IPS-18c (cell line): Measurements from ENCODE around the gene TBL1XR1.

Source experiments
- H3K4me3 ChIP-seq: 2 replicates; pipeline ENCODE4 v1.7.0; 2013; ENCODE audit warnings: low read depth, mild to moderate bottlenecking, low read length, moderate library complexity; ENCODE audit not compliant: insufficient read depth
- H3K9me3 ChIP-seq: one replicate; pipeline ENCODE4 v1.6.1; 2013; ENCODE audit warnings: mild to moderate bottlenecking, low read length, moderate library complexity; ENCODE audit not compliant: control insufficient read depth, insufficient read depth

The TBL1XR1 gene

GRCh38 chr3:176992565-176992964 is 204.7 kb downstream of the TBL1XR1 start:
- H3K4me3 ChIP-seq, result no peak overlapping the region

DNA sequence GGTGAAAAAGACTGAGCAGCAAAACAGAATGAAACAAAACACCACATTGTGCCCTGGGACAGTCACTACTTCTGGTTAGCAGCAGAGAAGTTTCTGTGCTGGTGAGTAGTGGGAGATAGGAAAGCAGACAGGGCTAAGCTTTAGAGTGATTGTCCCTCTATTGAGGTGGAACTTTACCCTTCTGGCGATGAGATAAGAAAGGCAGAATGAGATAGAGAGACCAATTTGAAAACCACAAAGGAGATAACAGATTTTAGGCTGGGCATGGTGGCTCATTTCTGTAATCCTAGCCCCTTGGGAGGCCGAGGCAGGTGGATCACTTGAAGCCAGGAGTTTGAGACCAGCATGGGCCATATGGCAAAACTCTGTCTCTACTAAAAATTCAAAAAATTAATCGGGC is 208.5 kb downstream of the TBL1XR1 start:
- H3K9me3 ChIP-seq, result no peaks in the 10 kb centered on the region
- no peak overlapping the region for H3K4me3 ChIP-seq

More at GRCh38 chr3:176992565-176992964, 204.7 kb downstream of the TBL1XR1 start:
- H3K9me3 ChIP-seq, result no peaks in the 10 kb centered on the region

DNA sequence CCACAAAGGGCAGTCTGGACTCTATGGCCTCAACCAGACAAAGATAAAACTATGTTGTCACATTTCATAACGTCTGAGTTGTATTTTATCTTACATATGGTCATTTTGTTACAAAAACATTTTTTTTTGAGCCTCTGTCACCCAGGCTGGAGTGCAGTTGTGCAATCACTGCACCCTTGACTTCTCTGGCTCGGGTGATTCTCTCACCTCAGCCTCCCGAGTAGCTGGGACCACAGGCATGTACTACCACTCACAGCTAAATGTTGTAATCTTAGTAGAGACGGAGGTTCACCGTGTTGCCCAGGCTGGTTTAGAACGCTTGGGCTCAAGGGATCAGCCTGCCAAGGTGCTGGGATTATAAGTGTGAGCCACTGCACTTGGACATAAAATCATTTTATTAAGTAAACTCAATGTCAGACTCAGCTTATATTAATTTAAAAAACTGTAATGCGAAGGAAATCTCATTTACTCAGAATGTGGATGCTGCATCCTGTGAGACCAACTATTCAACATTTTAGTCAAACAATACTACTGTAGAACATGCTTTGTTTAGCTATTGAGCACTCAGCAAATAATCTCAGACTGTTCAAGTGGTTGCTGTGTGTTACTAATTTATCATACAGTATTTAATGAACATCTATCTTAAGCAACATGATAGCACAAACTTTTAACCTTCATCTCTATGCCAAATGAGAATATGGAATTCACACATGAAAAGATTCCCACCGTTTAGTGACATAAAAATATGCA is 209.2 kb downstream of the TBL1XR1 start:
- Histone ChIP-seq H3K4me3 (no peak overlapping the region), H3K9me3 (no peaks in the 10 kb centered on the region)

GRCh38 chr3:176978441-176978840 is 218.8 kb downstream of the TBL1XR1 start:
- Histone ChIP-seq H3K9me3 (peaks cover 2% of the 10 kb centered on the region), H3K4me3 (no peak overlapping the region)

GRCh38 chr3:176977331-176977730 is 220.0 kb downstream of the TBL1XR1 start:
- H3K4me3 ChIP-seq, result no peak overlapping the region
- H3K9me3 ChIP-seq, result peaks cover 2% of the 10 kb centered on the region

GRCh38 chr3:176976586-176976985 is 220.7 kb downstream of the TBL1XR1 start:
- H3K4me3 ChIP-seq, result no peak overlapping the region
- peaks cover 2% of the 10 kb centered on the region for H3K9me3 ChIP-seq

DNA sequence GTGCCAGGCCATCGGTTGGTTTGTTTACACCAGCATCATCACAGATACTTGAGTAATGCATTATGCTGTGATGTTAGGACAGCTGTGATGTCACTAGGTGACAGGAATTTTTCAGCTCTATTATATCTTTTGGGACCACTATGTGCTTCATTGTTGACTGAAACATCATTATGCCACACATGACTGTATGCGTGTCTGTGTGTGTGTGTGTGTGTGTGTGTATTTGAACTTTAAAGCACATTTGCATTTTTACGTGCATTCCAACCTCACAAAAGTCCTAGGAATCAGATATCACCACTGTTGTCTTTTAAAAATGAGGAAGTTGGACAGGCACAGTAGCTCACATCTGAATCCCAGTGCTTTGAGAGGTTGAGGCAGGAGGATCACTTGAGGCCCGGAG is 223.0 kb downstream of the TBL1XR1 start:
- Histone ChIP-seq H3K4me3 (no peak overlapping the region), H3K9me3 (peaks cover 2% of the 10 kb centered on the region)

DNA sequence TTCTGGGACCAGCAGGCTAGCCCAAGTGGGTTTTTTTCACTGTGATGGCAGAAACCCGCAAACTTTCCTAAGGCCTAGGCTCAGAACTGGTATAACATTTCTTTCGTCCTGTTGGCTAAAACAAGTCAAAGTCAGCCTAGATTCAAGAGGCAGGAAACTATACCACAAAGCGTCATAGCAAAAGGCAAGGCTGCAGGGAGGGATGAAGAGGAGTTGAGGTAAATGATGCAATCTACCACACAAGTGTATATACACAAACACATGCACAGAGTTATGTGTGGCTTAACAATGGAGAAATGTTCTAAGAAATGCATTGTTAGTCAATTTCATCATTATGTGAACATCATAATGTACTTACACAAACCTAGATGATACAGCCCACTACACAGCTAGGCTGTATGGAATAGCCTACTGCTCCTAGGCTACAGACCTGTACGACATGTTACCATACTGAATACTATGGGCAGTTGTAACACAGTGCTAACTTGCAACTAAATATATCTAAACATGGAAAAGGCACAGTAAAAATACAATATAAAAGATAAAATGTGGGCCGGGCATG is 225.6 kb downstream of the TBL1XR1 start:
- peaks cover 2% of the 10 kb centered on the region for H3K9me3 ChIP-seq
- H3K4me3 ChIP-seq, result no peak overlapping the region

GRCh38 chr3:176970770-176971169 is 226.5 kb downstream of the TBL1XR1 start:
- Histone ChIP-seq H3K9me3 (peaks cover 2% of the 10 kb centered on the region), H3K4me3 (no peak overlapping the region)

GRCh38 chr3:176969506-176969905 is 227.8 kb downstream of the TBL1XR1 start:
- peaks cover 2% of the 10 kb centered on the region for H3K9me3 ChIP-seq

More at GRCh38 chr3:176969506-176969905, 227.8 kb downstream of the TBL1XR1 start:
- H3K4me3 ChIP-seq, result no peak overlapping the region
